GM12891 (cell line): Measurements from ENCODE around the gene TRAPPC12.
"Not testable (repeated sequence)": the region's sequence is repeated elsewhere in the genome, so short reads cannot be mapped to it uniquely, and the experiment has no call there.

Experiments used
- DNase-seq: peaks from one replicate; pipeline ENCODE4 v3.0.0; 2011; ENCODE audit warnings: low spot score; ENCODE audit not compliant: insufficient read length
- FAIRE-seq: peaks from 2 replicates; lab custom pipeline; 2011; peaks lifted over from hg19 to GRCh38; lab: Jason Lieb, UNC
- PAX5 ChIP-seq: IDR thresholded peaks from 2 replicates; pipeline ENCODE4 v1.6.1; 2011; ENCODE audit warnings: low read length, moderate library complexity, mild to moderate bottlenecking; ENCODE audit not compliant: insufficient read depth, severe bottlenecking
- POLR2A ChIP-seq: IDR thresholded peaks from 2 replicates; pipeline ENCODE4 v1.6.1; 2011; ENCODE audit warnings: low read depth, low read length, control low read depth
- POLR2AphosphoS5 ChIP-seq: IDR thresholded peaks from 2 replicates; pipeline ENCODE4 v1.6.1; 2011; ENCODE audit warnings: low read depth, low read length, control low read depth
- POU2F2 ChIP-seq: IDR thresholded peaks from 2 replicates; pipeline ENCODE4 v1.6.1; 2011; ENCODE audit warnings: low read depth, mild to moderate bottlenecking, control low read depth, low read length, moderate library complexity
- SPI1 ChIP-seq: IDR thresholded peaks from 2 replicates; pipeline ENCODE4 v1.6.1; 2011; ENCODE audit warnings: low read depth, low read length, control low read depth
- TAF1 ChIP-seq: IDR thresholded peaks from 2 replicates; pipeline ENCODE4 v1.6.1; 2011; ENCODE audit warnings: low read depth, low read length, control low read depth

Gene TRAPPC12

GRCh38 chr2:3513026-3513810 is 133.7 kb downstream of the TRAPPC12 start:
- DNase-seq (no peak), FAIRE-seq (no peak)
- no peak for TF ChIP-seq POU2F2
- no peak for TF ChIP-seq PAX5
- TF ChIP-seq TAF1: no peak
- TF ChIP-seq SPI1: no peak
- no peak for TF ChIP-seq POLR2AphosphoS5
- no peak for TF ChIP-seq POLR2A

DNA sequence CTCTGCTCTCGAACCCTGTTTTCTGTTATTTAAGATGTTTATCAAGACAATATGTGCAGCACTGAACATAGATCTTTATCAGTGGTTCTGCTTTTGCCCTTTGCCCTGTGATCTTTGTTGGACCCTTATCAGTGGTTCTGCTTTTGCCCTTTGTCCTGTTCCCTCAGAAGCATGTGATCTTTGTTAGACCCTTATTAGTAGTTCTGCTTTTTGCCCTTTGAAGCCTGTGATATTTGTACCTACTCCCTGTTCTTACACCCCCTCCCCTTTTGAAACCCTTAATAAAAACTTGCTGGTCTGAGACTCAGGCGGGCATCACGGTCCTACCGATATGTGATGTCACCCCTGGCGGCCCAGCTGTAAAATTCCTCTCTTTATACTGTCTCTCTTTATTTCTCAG is 135.9 kb downstream of the TRAPPC12 start:
- DNase-seq, FAIRE-seq: not testable (repeated sequence)

DNA sequence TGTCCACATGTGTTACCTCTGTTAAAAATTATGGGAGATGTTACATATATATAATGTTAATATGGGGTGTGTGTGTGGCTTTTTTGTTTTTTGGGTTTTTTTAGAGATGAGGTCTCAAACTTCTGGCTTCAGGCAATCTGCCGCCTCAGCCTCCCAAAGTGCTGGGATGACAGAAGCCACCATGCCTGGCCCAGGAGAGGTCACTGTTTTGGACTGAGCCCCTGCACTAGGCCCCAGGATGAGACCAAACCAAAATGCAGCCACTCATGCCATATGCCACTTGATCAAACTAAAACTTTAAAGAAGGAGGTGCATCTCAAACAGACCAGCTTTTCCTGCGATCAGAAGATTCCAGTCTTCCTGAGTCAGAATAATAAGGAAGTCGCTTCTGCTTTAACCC is 137.3 kb downstream of the TRAPPC12 start:
- FAIRE-seq (no peak), DNase-seq (no peak)
- no peak for TF ChIP-seq POLR2AphosphoS5

- FAIRE-seq: no peak
- DNase-seq: no peak
- TF ChIP-seq POLR2A (no peak), SPI1 (no peak), PAX5 (no peak), POLR2AphosphoS5 (no peak), TAF1 (no peak), POU2F2 (no peak)
Measured at GRCh38 chr2:3517948-3518495, 138.5 kb downstream of the TRAPPC12 start.

- TF ChIP-seq POLR2AphosphoS5 (peak; percentile 86; the same call in 1 of the 2 replicates), POLR2A (peak; percentile 88), PAX5 (no peak), TAF1 (no peak), POU2F2 (0 out of 2 replicates have a peak, but pooled peaks have one; percentile 21), SPI1 (no peak)
- FAIRE-seq: peak; percentile 100
Measured at GRCh38 chr2:3518496-3519254, 139.2 kb downstream of the TRAPPC12 start.

GRCh38 chr2:3519255-3520205 is 140.0 kb downstream of the TRAPPC12 start, which contains the start of gene ADI1:
Gene ADI1, minus strand, starts transcription at chr2:3519531. Its CDS starts 44 bp downstream, at chr2:3519487.
- TF ChIP-seq PAX5 (no peak), POLR2A (peak; percentile 76; the same call in 1 of the 2 replicates), POU2F2 (peak; percentile 49; the same call in 1 of the 2 replicates), SPI1 (no peak), POLR2AphosphoS5 (peak; percentile 75; the same call in 1 of the 2 replicates), TAF1 (peak; percentile 53; the same call in 1 of the 2 replicates)
- no peak for FAIRE-seq
- peak; percentile 73 for DNase-seq

More at GRCh38 chr2:3518496-3519254, 139.2 kb downstream of the TRAPPC12 start:
- DNase-seq: peak; percentile 99

DNA sequence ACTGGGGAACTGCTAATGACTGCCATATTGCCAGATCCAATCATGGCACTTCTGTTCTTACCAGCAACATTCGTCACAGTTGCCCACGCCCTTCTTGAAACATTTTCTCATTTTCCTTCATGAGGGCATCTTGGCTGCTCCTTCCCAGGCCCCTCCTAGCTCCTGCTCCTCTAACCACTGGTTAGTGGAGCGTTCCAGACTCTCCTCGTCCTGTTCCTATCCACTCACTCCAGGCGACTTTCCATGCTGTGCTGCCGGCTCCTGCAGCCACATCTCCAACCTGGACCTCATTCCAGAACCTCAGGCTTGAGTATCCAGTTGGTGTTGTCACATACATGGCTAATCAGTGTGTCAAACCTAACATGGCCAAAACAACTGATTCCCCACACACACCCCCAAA is 141.1 kb downstream of the TRAPPC12 start:
- TF ChIP-seq POU2F2: no peak
- TF ChIP-seq SPI1: no peak
- no peak for TF ChIP-seq TAF1
- TF ChIP-seq POLR2AphosphoS5: no peak
- no peak for TF ChIP-seq POLR2A
- no peak for TF ChIP-seq PAX5
- no peak for FAIRE-seq
- no peak for DNase-seq

- DNase-seq: no peak
- FAIRE-seq: no peak
- TF ChIP-seq SPI1 (no peak), POLR2A (no peak), TAF1 (no peak), PAX5 (no peak), POU2F2 (no peak), POLR2AphosphoS5 (no peak)
Measured at GRCh38 chr2:3522961-3523421, 143.5 kb downstream of the TRAPPC12 start.
